ENCODE measurements around the gene HDGFL2. TPM values are rescaled to one million over a fixed set of nuclear protein-coding genes. Genes with fewer than 3 reads are reported as not detected.

The HDGFL2 gene
- total and polyA plus RNA-seq, 2 of the 8 experiments (the other 6 are each of a cell fraction or from before 2014, with no cell fraction given), result 31.1 to 106 TPM

DNA sequence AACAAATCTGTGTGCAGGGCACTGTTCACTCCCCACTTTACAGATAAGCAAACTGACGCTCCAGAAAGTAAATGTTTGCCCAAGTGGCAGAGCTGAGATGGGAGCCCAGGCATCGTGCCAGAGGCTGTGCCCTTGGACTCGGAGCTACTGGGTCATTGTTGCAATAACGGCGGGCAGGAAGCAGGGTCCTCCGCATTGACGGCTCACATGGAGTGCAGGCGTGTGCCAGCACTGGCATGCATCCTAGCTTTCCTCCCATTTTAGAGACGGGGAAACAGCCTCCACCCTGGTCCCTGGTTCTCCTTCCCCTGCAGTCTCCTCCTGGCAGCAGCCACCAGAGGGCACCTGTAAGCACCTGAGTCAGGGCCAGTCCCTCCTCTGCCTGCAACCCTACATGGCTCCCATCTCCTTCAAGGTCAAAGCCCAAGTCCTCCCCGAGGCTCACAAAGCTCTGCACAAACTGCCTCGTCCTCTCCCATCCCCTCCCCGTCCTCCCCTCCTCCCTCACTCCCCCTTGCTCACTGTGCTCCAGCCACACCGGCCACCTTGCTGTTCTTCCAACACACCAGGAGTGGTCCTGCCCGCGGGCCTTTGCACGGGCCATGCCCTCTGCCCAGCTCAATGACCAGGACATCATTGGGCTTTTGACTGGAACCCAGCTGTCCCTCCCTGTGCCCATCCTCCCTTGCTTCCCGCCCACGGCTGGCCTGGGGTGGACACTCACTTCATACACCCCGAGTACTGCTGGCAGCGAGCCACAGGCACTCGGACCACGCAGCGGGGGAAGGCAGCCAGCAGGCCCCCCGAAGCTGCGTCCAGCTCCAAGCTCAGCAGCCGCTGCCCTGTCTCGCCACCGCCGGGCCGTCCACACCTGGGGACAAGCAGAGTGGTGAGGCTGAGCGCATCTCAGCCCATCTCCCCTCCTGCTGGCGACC lies 75.5 kb downstream of the HDGFL2 start:
- Histone ChIP-seq H3K9me3 (ENCODE audit: insufficient read depth in 2 of 2, low read depth in 1 of 2, low read length in 1 of 2) (no peaks in the 10 kb centered on the region), H2BK15ac (ENCODE audit: low read length) (no peak overlapping the region), H2BK12ac (ENCODE audit: low read depth, low read length) (no peak overlapping the region), H2AK5ac (ENCODE audit: low read depth, low read length) (no peak overlapping the region), H3K4me1 (replicated peaks in 1 of 4; ENCODE audit: control insufficient read depth in 3 of 4, insufficient read depth in 4 of 4, low read length in 3 of 4) (no peaks in the 10 kb centered on the region; a peak in 1 of 7 replicates), H3K27me3 (replicated peaks in 1 of 4; ENCODE audit: control insufficient read depth in 3 of 4, extremely low read depth in 1 of 4, insufficient read depth in 3 of 4, low read length in 3 of 4) (no peaks in the 10 kb centered on the region), H3K56ac (replicated peaks; ENCODE audit: insufficient read length, low read depth, low read length) (no peak overlapping the region), H2BK120ac (replicated peaks; ENCODE audit: low read depth, low read length) (no peak overlapping the region), H2BK20ac (ENCODE audit: low read length) (no peak overlapping the region), H3K14ac (ENCODE audit: insufficient read length) (no peak overlapping the region), H3K79me2 (ENCODE audit: control insufficient read depth in 1 of 2, insufficient read depth in 2 of 2, low read length in 2 of 2) (no peaks in the 10 kb centered on the region), H4K91ac (replicated peaks; ENCODE audit: insufficient read length, low read length) (no peak overlapping the region), H3K4me3 (ENCODE audit: extremely low read depth in 1 of 4, insufficient read depth in 2 of 4, low read depth in 3 of 4, low read length in 4 of 4) (no peak overlapping the region), H3K23ac (ENCODE audit: insufficient read length) (no peak overlapping the region), H4K8ac (ENCODE audit: extremely low read depth, insufficient read depth, low read length) (no peak overlapping the region), H2AFZ (ENCODE audit: low read length) (no peak overlapping the region), H3K18ac (ENCODE audit: extremely low read depth, low read length) (no peak overlapping the region), H3K27ac (ENCODE audit: low read depth, low read length) (no peak overlapping the region), H4K5ac (ENCODE audit: insufficient read length, low read depth, low read length) (no peak overlapping the region), H3K79me1 (ENCODE audit: low read depth, low read length) (no peaks in the 10 kb centered on the region), H3K4ac (replicated peaks; ENCODE audit: insufficient read length, low read depth, low read length) (no peak overlapping the region), H4K20me1 (replicated peaks in 1 of 2; ENCODE audit: control insufficient read depth in 1 of 2, insufficient read depth in 2 of 2, low read length in 2 of 2) (peaks cover 0 to 6% of the 10 kb centered on the region in 2 experiments), H2BK5ac (ENCODE audit: low read depth, low read length) (no peak overlapping the region), H3K9ac (replicated peaks in 1 of 4; ENCODE audit: extremely low read depth in 1 of 4, low read depth in 3 of 4, low read length in 3 of 4) (no peak overlapping the region), H3K36me3 (ENCODE audit: control insufficient read depth in 2 of 4, insufficient read depth in 4 of 4, low read length in 3 of 4) (peaks cover 0 to 29% (median 13%) of the 10 kb centered on the region in 4 experiments; a peak in 7 of 8 replicates), H3K4me2 (ENCODE audit: insufficient read depth in 1 of 2, low read depth in 2 of 2, low read length in 2 of 2) (no peak overlapping the region), H3K23me2 (ENCODE audit: low read depth, low read length) (no peaks in the 10 kb centered on the region)
- CTCF ChIA-PET (ENCODE audit: partially characterized antibody), result interaction anchor here (0.6 to 3.6 kb wide), 16 partner anchors 8 to 1937 kb away, joined by 3 to 22 read pairs (median 4); partner anchors contain the start of genes PLIN5 and SEMA6B
- no peak for FAIRE-seq
- TF ChIP-seq, protein P1, sequence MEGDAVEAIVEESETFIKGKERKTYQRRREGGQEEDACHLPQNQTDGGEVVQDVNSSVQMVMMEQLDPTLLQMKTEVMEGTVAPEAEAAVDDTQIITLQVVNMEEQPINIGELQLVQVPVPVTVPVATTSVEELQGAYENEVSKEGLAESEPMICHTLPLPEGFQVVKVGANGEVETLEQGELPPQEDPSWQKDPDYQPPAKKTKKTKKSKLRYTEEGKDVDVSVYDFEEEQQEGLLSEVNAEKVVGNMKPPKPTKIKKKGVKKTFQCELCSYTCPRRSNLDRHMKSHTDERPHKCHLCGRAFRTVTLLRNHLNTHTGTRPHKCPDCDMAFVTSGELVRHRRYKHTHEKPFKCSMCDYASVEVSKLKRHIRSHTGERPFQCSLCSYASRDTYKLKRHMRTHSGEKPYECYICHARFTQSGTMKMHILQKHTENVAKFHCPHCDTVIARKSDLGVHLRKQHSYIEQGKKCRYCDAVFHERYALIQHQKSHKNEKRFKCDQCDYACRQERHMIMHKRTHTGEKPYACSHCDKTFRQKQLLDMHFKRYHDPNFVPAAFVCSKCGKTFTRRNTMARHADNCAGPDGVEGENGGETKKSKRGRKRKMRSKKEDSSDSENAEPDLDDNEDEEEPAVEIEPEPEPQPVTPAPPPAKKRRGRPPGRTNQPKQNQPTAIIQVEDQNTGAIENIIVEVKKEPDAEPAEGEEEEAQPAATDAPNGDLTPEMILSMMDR (IDR thresholded peaks at IDR 0.05; ENCODE audit: control extremely low read depth in 1 of 3, insufficient read depth in 1 of 3, low read depth in 1 of 3, low read length in 3 of 3), result peak; percentile 42 to 79 (median 65)
- TF ChIP-seq, protein P2, sequence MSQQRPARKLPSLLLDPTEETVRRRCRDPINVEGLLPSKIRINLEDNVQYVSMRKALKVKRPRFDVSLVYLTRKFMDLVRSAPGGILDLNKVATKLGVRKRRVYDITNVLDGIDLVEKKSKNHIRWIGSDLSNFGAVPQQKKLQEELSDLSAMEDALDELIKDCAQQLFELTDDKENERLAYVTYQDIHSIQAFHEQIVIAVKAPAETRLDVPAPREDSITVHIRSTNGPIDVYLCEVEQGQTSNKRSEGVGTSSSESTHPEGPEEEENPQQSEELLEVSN (IDR thresholded peaks at IDR 0.05), result no peak
- no peak for TF ChIP-seq CTBP2 (IDR thresholded peaks at IDR 0.05; ENCODE audit: borderline replicate concordance, insufficient read depth, insufficient read length, low read length)
- peak; percentile 96 for TF ChIP-seq KDM1A (IDR thresholded peaks at IDR 0.05; ENCODE audit: borderline replicate concordance, low read length)
- no peak for TF ChIP-seq FOSL1 (IDR thresholded peaks at IDR 0.05; ENCODE audit: insufficient read depth, low read depth, low read length)
- peak; percentile 9 to 22; a peak in 1 of 4 replicates for TF ChIP-seq RAD21 (IDR thresholded peaks at IDR 0.05 in 1 of 2, conservative IDR thresholded peaks at IDR 0.05 in 1 of 2; ENCODE audit: low read depth in 2 of 2, low read length in 2 of 2)
- DNase-seq (ENCODE audit: low read depth in 1 of 2, low spot score in 2 of 2), result no peak
- POLR2A ChIA-PET (ENCODE audit: partially characterized antibody), result interaction anchor here (0.7 to 1.8 kb wide), 5 partner anchors 9 to 364 kb away, joined by 3 to 4 read pairs (median 3); partner anchors contain the start of gene PLIN4
- 86% methylated on average over 30 of the region's 32 CpGs; no CpG with 5 or more reads in 1 of the 2 experiments for WGBS, 2 experiments (ENCODE audit: extremely low coverage in 1 of 2, insufficient coverage in 1 of 2, insufficient read length in 1 of 2, insufficient replicate concordance in 2 of 2, low coverage in 1 of 2, low lambda C conversion rate in 2 of 2, missing lambda C conversion rate in 1 of 2)
